Stimulated activated CD8-positive, alpha-beta memory T cell treated with anti-CD3 and anti-CD28 coated beads, Interleukin-4, amount 100 ng/mL, for 48 hours (primary cell): ENCODE measurements around the gene RPAP3.

Experiments
- DNase-seq: peaks from one replicate; pipeline ENCODE4 v3.0.0-alpha.2; 2020

The RPAP3 gene, protein sequence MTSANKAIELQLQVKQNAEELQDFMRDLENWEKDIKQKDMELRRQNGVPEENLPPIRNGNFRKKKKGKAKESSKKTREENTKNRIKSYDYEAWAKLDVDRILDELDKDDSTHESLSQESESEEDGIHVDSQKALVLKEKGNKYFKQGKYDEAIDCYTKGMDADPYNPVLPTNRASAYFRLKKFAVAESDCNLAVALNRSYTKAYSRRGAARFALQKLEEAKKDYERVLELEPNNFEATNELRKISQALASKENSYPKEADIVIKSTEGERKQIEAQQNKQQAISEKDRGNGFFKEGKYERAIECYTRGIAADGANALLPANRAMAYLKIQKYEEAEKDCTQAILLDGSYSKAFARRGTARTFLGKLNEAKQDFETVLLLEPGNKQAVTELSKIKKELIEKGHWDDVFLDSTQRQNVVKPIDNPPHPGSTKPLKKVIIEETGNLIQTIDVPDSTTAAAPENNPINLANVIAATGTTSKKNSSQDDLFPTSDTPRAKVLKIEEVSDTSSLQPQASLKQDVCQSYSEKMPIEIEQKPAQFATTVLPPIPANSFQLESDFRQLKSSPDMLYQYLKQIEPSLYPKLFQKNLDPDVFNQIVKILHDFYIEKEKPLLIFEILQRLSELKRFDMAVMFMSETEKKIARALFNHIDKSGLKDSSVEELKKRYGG

DNA sequence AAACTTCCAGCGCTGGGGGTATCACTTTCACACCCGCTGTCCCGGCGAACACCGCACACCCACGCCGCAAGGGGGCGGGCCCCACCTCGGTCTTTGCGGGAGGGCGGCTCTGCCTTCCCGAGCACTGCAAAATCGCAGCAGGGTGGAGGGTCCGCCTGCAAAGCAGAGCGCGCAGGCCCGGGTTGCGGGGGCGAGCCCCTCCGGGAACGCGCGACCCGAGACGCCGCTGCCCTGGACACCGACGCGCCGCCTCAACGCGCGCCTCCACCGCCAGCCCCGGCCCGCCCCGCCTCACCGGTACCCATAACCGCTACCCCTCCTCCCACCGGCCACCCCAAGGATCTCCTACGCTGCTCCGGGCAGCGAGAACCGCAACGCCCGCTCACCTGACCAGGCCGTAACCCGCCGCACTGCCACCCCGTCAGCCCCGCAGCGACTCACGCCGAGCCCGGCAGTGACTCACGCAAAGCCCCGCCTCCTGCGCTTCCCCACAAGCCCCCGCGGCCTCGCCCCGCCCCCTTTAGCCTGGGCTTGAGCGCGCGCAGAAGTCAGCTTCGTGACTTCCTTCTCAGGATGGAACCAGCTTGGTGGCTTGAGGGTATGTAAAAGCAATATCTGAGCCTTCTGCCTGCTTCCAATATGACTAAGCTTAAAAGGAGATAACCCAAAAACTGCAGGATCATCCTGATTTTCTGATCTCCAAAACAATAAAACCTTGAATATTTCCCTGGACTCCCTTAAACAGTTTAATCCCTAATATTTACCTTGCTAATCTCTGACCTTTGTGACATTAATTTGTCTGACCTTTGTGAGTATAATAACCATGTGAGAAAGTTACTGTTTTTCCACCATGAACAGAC, at the start of gene RPAP3:
Gene RPAP3 (minus strand): TSS at position 465 of the 860 bp plus-strand sequence. CDS start 3,190 bp downstream, outside the sequence.
- DNase-seq = peak; percentile 99

DNA sequence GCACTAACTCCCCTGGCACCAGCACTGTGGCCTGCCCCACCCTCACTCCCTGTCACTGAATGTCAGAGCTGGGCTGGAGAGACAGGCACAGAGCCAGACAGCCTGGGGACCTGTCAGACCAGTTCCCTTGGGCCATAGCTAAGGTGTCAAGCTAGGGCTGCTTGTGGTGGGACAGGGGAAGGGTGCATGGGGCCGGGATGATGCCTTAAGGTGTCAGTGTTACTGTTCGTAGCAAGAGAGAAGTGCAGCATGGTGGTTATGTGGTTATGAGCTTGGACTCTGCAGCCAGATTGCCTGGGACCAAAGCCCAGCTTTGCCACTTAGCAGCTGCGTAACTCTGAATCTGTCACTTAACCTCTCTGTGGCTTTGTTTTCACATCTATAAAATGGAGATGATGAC, 49.1 kb upstream of the RPAP3 start:
- DNase-seq = no peak

DNA sequence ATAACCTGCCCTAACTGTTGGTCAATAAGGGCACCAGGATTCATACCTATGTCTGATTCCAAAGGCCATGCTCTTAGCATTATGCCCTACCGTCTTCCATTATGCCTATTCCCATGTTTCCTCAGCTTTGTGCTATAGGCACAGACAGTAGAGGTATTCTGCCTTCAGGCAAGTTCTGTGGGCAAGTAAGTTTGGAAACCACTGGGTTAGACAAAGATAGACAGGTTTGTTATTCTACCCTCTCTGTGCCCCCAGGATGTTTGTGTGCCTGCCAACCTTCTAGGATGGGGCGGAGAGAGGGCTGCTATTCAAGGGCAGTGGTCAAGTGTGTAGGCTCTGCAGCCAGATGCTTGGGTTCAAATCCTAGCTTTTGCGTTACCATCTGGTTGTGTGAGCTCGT, 48.3 kb upstream of the RPAP3 start:
- no peak for DNase-seq

- DNase-seq = no peak
Observed at GRCh38 chr12:47753021-47754001, 47.5 kb upstream of the RPAP3 start.

GRCh38 chr12:47752552-47752951, 46.7 kb upstream of the RPAP3 start:
- no peak for DNase-seq

DNA sequence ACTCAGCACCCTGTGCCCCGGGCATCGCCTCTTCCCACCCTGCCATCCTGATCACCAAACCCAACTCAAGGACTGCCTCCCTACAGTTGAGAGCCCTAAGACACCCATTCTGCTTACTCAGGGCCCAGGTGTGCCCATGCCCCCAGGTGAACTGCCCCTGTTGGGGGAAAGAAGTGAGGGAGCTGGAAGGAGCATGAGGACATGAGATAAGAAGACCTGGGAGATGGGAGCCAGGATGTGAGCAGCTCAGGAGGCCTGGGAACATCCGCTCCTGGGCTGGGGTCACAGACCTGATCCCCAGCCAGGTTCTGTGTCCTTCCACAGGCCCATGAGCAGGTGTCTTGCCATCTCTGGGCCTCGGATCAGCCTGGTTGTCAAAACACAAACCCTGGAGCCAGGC, 46.3 kb upstream of the RPAP3 start:
- no peak for DNase-seq

- DNase-seq = no peak
Observed at GRCh38 chr12:47751561-47751960, 45.7 kb upstream of the RPAP3 start.

- DNase-seq = no peak
Observed at GRCh38 chr12:47750916-47751470, 45.2 kb upstream of the RPAP3 start.

GRCh38 chr12:47750229-47750798, 44.5 kb upstream of the RPAP3 start:
- DNase-seq = no peak

GRCh38 chr12:47748899-47749298, 43.1 kb upstream of the RPAP3 start:
- DNase-seq = no peak

DNA sequence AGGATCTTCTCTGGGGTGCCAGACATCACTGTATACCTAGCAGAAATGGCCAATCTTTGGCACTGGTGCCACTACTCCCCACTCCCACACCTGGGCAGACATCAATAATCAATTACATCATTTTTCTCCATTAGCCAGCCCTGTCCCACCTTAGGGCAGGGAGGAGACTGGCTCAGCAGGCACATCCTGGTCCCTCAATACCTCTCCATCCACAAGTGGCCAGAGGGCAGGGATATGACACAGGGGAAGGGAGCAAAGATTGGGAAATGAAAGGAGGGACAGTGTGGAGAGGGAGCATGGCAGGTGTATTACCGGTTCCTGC, 42.6 kb upstream of the RPAP3 start:
- no peak for DNase-seq

DNA sequence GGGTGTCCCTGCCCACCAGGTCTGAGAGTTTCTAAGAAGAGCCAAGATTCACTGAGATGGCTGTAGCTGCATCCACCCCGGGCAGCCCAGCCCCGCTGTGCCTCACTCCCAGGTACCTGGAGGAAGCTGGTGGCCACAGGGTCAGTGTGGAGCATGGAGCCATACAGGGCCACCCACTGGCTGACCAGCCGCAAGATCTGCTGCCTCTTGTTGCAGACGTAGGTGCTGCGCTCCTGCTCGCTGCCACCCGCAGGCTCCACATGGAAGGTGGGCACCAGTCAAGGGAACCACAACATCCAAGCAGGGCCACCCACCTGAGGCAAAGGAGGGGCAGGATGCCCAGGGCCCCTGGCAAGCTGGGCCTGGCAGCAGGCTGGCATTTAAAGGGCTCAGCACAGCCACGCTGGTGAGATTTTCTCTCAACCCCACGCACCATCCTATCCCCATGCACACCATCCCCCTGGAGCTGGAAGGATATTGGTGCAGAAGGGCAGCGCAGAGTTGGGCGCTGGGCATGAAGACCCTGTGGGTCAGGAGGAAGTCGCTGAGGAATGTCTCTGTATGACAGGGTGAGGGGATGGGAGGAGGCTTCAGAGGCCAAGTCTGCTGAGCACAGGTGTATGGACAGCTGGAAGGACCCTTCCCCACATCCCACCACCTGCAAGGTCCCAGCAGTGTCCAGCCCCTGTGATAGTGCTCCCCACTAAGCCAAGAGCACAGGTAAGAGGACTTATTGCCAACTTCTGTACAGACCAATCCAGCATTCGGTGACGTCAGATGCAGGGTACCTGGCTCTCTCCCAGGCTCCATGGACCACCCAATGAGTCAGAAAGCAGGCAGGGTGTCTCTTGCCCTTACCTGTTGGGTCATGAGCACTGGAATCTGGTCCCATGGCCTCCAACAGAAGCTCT, 42.0 kb upstream of the RPAP3 start:
- no peak for DNase-seq

GRCh38 chr12:47747126-47747525, 41.3 kb upstream of the RPAP3 start:
- no peak for DNase-seq

- no peak for DNase-seq
Observed at GRCh38 chr12:47746523-47746922, 40.7 kb upstream of the RPAP3 start.

DNA sequence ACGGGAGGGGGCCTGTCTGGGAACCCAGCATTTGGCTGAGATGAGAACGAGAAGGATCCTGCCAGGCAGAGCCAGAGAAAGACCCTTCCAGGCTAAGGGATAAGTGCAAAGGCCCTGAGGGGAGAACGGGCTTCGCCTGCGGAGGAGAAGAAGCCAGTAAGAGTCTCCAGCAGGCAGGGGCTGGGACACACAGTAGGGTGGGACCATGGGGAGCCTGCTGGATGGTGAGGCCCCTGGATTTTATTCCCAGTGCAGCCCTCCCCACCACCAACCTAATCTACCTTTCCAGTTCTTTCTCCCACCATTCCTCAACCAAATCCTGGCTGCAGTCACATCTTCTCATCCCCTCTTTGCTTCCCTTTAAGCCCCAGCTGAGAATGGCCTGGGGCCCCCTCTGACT, 40.2 kb upstream of the RPAP3 start:
- no peak for DNase-seq

- no peak for DNase-seq
Observed at GRCh38 chr12:47745485-47746041, 39.7 kb upstream of the RPAP3 start.

GRCh38 chr12:47744778-47745436, 39.1 kb upstream of the RPAP3 start:
- DNase-seq = no peak

- peak; percentile 59 for DNase-seq
Observed at GRCh38 chr12:47744005-47744651, 38.3 kb upstream of the RPAP3 start.

DNA sequence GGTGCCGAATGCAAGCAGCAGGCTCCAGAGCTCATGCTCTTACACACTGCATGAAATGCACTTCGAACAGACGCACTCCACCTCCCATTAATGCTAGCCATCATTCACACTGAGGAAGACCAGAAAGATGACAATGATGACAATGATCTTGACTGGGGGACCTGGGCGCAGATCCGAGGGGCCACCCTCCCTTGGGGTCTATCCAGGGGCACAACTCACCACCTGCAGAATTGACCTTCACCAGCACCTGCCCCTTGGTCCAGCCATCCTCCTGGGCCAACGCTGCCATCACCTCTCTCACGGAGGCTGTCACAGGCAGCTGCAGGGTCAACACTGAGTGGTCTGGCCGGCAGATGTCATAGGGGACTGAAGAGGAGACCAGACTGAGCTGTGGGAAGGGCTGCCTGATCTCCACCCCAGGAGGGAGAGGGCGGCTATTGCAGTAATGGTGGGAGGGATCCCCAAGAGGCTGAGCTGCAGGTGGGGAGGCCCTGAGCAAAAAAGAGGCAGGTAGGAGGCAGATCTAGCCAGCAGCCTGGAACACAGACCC, 37.6 kb upstream of the RPAP3 start:
- no peak for DNase-seq
